A673 (cell line): ENCODE measurements around the gene ELL2.

Source experiments
- EZH2 ChIP-seq: fragments of 200-600 bp; sonication (generic); IDR thresholded peaks from 2 replicates; pipeline ENCODE4 v1.6.1; 2017; ENCODE audit warnings: borderline replicate concordance, low read depth, mild to moderate bottlenecking, mixed read lengths, antibody characterized with exemption, low read length; ENCODE audit not compliant: poor library complexity, severe bottlenecking
- TF ChIP-seq, protein P1 (sequence below): fragments of 300-800, 200-600 bp; sonication (generic); conservative IDR thresholded peaks from 2 replicates; pipeline ENCODE4 v1.5.1; 2017; ENCODE audit warnings: low read depth, mild to moderate bottlenecking, antibody characterized with exemption, low read length, moderate library complexity, mixed read lengths

DNA sequence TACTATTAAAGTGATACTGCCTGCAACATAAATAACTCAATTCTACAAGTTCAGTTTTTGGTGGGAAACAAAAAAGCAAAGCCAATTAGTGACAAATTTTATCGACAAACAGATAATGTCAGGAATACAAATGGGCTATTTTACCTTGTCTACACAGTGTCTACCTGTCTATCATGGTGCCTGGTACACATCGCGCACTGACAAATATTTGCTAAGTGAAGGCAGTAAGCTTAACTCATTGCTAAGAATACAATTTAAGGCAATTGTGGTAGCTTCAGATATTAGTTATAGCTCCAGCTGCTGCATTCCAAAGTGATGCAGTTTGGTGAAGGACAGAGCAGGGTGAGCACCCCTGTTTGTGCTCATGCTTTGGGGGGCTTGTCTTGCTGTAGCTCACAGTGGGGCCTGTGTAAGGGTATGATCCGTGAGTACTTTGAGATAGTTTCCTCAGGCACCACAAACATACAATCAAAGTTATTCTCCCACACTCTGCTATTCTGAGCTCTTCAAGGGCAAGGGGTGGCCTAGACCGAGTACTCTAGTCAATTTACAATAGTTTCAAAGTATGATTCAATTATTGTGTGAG lies 24.7 kb downstream of the ELL2 start:
- TF ChIP-seq, protein P1, sequence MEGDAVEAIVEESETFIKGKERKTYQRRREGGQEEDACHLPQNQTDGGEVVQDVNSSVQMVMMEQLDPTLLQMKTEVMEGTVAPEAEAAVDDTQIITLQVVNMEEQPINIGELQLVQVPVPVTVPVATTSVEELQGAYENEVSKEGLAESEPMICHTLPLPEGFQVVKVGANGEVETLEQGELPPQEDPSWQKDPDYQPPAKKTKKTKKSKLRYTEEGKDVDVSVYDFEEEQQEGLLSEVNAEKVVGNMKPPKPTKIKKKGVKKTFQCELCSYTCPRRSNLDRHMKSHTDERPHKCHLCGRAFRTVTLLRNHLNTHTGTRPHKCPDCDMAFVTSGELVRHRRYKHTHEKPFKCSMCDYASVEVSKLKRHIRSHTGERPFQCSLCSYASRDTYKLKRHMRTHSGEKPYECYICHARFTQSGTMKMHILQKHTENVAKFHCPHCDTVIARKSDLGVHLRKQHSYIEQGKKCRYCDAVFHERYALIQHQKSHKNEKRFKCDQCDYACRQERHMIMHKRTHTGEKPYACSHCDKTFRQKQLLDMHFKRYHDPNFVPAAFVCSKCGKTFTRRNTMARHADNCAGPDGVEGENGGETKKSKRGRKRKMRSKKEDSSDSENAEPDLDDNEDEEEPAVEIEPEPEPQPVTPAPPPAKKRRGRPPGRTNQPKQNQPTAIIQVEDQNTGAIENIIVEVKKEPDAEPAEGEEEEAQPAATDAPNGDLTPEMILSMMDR: no peak
- TF ChIP-seq EZH2: no peak
